ENCODE results near the gene PLCB1. TPM values are rescaled to one million over a fixed set of nuclear protein-coding genes. Genes with fewer than 3 reads are reported as not detected.

Gene PLCB1
- total and polyA plus RNA-seq, 4 donors: 1.6 to 43.8 (median 6.1) TPM

GRCh38 chr20:8271727-8272126 lies 139.7 kb downstream of the PLCB1 start:
- Histone ChIP-seq H3K4me3 (no peak overlapping the region), H3K9me3 (ENCODE audit: control insufficient read depth in 4 of 4, insufficient read depth in 3 of 4, low read length in 3 of 4) (peaks cover 0 to 2% (median 0%) of the 10 kb centered on the region in 4 donors), H3K4me1 (ENCODE audit: control insufficient read depth in 5 of 5, insufficient read depth in 5 of 5, low read length in 5 of 5) (peaks cover 0 to 4% (median 0%) of the 10 kb centered on the region in 5 donors), H3K27me3 (ENCODE audit: control insufficient read depth in 3 of 3, insufficient read depth in 3 of 3, low read length in 2 of 3) (no peaks in the 10 kb centered on the region), H3K9ac (ENCODE audit: insufficient read depth in 1 of 2, low read length in 2 of 2) (no peak overlapping the region), H3K27ac (ENCODE audit: low read depth in 1 of 2, low read length in 1 of 2) (no peak overlapping the region), H3K36me3 (ENCODE audit: control insufficient read depth in 4 of 4, insufficient read depth in 4 of 4, low read length in 4 of 4) (no peaks in the 10 kb centered on the region)
- DNase-seq (no peak), ATAC-seq (ENCODE audit: insufficient read depth, low FRiP score) (no peak)
- WGBS, 2 donors: 21 to 56% methylated on average over 2 of the region's 2 CpGs
- TF ChIP-seq, protein P1, sequence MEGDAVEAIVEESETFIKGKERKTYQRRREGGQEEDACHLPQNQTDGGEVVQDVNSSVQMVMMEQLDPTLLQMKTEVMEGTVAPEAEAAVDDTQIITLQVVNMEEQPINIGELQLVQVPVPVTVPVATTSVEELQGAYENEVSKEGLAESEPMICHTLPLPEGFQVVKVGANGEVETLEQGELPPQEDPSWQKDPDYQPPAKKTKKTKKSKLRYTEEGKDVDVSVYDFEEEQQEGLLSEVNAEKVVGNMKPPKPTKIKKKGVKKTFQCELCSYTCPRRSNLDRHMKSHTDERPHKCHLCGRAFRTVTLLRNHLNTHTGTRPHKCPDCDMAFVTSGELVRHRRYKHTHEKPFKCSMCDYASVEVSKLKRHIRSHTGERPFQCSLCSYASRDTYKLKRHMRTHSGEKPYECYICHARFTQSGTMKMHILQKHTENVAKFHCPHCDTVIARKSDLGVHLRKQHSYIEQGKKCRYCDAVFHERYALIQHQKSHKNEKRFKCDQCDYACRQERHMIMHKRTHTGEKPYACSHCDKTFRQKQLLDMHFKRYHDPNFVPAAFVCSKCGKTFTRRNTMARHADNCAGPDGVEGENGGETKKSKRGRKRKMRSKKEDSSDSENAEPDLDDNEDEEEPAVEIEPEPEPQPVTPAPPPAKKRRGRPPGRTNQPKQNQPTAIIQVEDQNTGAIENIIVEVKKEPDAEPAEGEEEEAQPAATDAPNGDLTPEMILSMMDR (IDR thresholded peaks at IDR 0.05; ENCODE audit: control extremely low read depth, extremely low read depth): no peak

- no peak overlapping the region for H3K27ac ChIP-seq (ENCODE audit: low read depth in 1 of 2, low read length in 1 of 2)
- DNase-seq (no peak), ATAC-seq (ENCODE audit: insufficient read depth, low FRiP score) (no peak)
- H3K9ac ChIP-seq (ENCODE audit: insufficient read depth in 1 of 2, low read length in 2 of 2): no peak overlapping the region
- TF ChIP-seq, protein P1 (IDR thresholded peaks at IDR 0.05; ENCODE audit: control extremely low read depth, extremely low read depth): no peak
- no peaks in the 10 kb centered on the region for H3K36me3 ChIP-seq (ENCODE audit: control insufficient read depth in 4 of 4, insufficient read depth in 4 of 4, low read length in 4 of 4)
- no peaks in the 10 kb centered on the region for H3K27me3 ChIP-seq (ENCODE audit: control insufficient read depth in 3 of 3, insufficient read depth in 3 of 3, low read length in 2 of 3)
- WGBS, 2 donors: 31 to 54% methylated on average over 1 of the region's 1 CpG
- H3K4me3 ChIP-seq: no peak overlapping the region
- H3K4me1 ChIP-seq (ENCODE audit: control insufficient read depth in 5 of 5, insufficient read depth in 5 of 5, low read length in 5 of 5): peaks cover 0 to 4% (median 0%) of the 10 kb centered on the region in 5 donors
- H3K9me3 ChIP-seq (ENCODE audit: control insufficient read depth in 4 of 4, insufficient read depth in 3 of 4, low read length in 3 of 4): no peaks in the 10 kb centered on the region
These were observed 140.7 kb downstream of the PLCB1 start for GRCh38 chr20:8272766-8273165.

DNA sequence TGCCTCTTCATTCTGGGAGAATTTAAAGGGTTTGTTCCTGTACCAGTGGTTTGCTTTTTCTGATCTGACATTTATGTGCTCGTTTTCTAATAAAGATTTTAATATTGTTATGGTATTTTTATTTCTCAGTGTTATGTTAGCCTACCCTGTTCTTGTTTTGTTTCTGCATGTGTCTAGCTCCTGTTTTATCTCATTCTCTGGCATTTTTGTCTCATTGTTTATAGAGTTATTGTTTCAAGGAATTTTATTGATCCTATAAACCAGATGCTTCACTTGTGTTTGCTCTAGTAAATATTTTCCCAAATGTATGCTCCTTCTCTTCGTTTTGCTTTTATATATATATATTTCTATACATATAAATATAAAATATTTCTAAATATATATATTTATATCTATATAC lies 152.8 kb downstream of the PLCB1 start:
- WGBS, 2 donors: 84 to 85% methylated on average over 2 of the region's 2 CpGs

More for the DNA sequence above, 152.8 kb downstream of the PLCB1 start:
- no peak overlapping the region for H3K27ac ChIP-seq (ENCODE audit: low read depth in 1 of 2, low read length in 1 of 2)
- no peaks in the 10 kb centered on the region for H3K4me1 ChIP-seq (ENCODE audit: control insufficient read depth in 5 of 5, insufficient read depth in 5 of 5, low read length in 5 of 5)
- DNase-seq (no peak), ATAC-seq (ENCODE audit: insufficient read depth, low FRiP score) (no peak)
- no peaks in the 10 kb centered on the region for H3K36me3 ChIP-seq (ENCODE audit: control insufficient read depth in 4 of 4, insufficient read depth in 4 of 4, low read length in 4 of 4)
- no peaks in the 10 kb centered on the region for H3K27me3 ChIP-seq (ENCODE audit: control insufficient read depth in 3 of 3, insufficient read depth in 3 of 3, low read length in 2 of 3)
- no peaks in the 10 kb centered on the region for H3K9me3 ChIP-seq (ENCODE audit: control insufficient read depth in 4 of 4, insufficient read depth in 3 of 4, low read length in 3 of 4)
- H3K9ac ChIP-seq (ENCODE audit: insufficient read depth in 1 of 2, low read length in 2 of 2): no peak overlapping the region
- H3K4me3 ChIP-seq: no peak overlapping the region
- TF ChIP-seq, protein P1 (IDR thresholded peaks at IDR 0.05; ENCODE audit: control extremely low read depth, extremely low read depth): no peak
